Activated T-helper 2 cell treated with anti-CD3 and anti-CD28 coated beads, Interferon-gamma antibody, Interleukin-2, Interleukin-4, amounts not matched to agents 10 μg/mL and 5 μg/mL and 100 μg/mL, durations not matched to agents 14 hours and 24 hours and 36 hours (primary cell): ENCODE data around the gene RASGEF1C. TPM values are rescaled to one million over a fixed set of nuclear protein-coding genes. Genes with fewer than 3 reads are reported as not detected.

Experiments
- DNase-seq: peaks from one replicate; pipeline ENCODE4 v3.0.0; 2021; ENCODE audit warnings: low spot score
- H3K27ac Mint-ChIP-seq: one replicate; pipeline ENCODE4 v1.8.0; 2021; ENCODE audit warnings: mixed read lengths
- H3K27me3 Mint-ChIP-seq: one replicate; pipeline ENCODE4 v1.8.0; 2021; ENCODE audit warnings: low read depth, mixed read lengths
- H3K36me3 Mint-ChIP-seq: one replicate; pipeline ENCODE4 v1.8.0; 2021; ENCODE audit warnings: low read depth, mixed read lengths
- H3K4me1 Mint-ChIP-seq: one replicate; pipeline ENCODE4 v1.8.0; 2021; ENCODE audit warnings: low read depth, mixed read lengths
- H3K4me3 Mint-ChIP-seq: one replicate; pipeline ENCODE4 v1.8.0; 2021; ENCODE audit warnings: low read depth, mild to moderate bottlenecking, moderate library complexity, mixed read lengths
- H3K9me3 Mint-ChIP-seq: one replicate; pipeline ENCODE4 v1.8.0; 2021; ENCODE audit warnings: mixed read lengths
- intact Hi-C: fragments of 100-400 bp; cut with micrococcal nuclease; formaldehyde crosslinking; loops from one replicate; pipeline ENCODE4 v1.15.1; 2023
- total RNA-seq: library from RNA; stranded (reverse); gene quantifications from 2 replicates; pipeline ENCODE4 v1.2.3, GENCODE V29; 2022

Gene RASGEF1C
- total RNA-seq, 1 donor from 2014 or later = not detected

DNA sequence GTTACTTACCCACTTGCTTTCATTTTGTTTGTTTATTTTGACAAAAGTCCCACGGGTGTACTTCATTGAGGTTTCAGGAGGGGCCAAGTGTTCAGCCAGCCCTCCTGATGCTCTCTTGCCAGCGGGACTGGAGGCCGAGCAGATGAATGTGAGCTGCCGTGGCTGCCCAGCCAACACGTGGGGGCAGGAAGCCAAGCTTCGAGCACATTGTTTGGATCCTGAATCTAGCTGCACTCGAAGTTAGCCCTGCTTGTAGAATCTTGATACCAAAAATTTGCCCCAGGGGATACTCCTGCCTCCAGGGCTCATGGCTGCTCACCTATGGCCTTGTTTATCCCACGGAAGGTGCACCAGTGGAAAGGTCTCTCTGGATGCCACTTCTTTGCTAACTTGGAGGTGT is 49.3 kb downstream of the RASGEF1C start:
- Mint-ChIP-seq H3K4me3 (no peak overlapping the region), H3K9me3 (no peaks in the 10 kb centered on the region), H3K4me1 (no peaks in the 10 kb centered on the region), H3K36me3 (no peaks in the 10 kb centered on the region), H3K27me3 (peaks cover 7% of the 10 kb centered on the region), H3K27ac (no peak overlapping the region)
- no peak for DNase-seq
- intact Hi-C loops = no loop called here

DNA sequence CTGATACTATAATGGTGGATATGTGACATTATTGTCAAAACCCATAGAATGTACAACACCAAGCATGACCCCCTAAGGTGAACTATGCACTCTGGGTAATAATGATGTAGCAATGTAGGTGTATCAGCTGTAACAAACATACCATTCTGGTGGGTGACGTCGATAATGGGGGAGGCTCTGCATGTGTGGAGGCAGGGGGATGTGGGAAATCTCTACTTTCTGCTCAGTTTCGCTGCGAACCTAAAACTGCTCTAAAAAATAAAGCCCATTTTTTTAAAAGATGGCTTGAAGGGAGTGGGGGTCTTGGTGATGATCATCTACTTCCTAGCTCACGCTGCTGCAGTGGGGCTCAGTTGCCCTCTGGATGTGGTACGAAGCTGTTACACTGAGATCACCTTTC is 51.1 kb downstream of the RASGEF1C start:
- DNase-seq = no peak
- peaks cover 2% of the 10 kb centered on the region for H3K27me3 Mint-ChIP-seq
- H3K9me3 Mint-ChIP-seq = peaks cover 4% of the 10 kb centered on the region
- intact Hi-C loops = no loop called here
- H3K4me3 Mint-ChIP-seq = no peak overlapping the region
- H3K27ac Mint-ChIP-seq = no peak overlapping the region
- H3K4me1 Mint-ChIP-seq = no peaks in the 10 kb centered on the region
- H3K36me3 Mint-ChIP-seq = no peaks in the 10 kb centered on the region

DNA sequence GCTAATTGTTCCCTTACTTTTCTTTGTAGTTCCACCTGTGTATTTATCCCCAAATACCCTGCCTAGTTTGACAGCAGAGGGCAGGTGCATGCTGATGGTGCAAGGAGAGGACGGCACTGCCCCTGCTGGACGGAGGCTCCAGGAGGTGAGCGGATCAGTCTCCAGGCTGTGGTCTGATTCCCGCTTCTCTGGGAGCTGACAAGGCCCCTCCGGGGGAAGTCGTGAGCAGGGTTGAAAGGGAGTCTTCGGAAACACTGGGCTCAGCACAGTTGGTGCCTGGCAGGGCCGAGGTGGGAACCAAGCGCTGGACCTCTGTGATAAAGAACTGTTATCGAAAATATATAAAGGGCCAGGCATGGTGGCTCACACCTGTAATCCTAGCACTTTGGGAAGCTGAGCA is 52.9 kb downstream of the RASGEF1C start:
- H3K27ac Mint-ChIP-seq = no peak overlapping the region
- intact Hi-C loops = no loop called here

DNA sequence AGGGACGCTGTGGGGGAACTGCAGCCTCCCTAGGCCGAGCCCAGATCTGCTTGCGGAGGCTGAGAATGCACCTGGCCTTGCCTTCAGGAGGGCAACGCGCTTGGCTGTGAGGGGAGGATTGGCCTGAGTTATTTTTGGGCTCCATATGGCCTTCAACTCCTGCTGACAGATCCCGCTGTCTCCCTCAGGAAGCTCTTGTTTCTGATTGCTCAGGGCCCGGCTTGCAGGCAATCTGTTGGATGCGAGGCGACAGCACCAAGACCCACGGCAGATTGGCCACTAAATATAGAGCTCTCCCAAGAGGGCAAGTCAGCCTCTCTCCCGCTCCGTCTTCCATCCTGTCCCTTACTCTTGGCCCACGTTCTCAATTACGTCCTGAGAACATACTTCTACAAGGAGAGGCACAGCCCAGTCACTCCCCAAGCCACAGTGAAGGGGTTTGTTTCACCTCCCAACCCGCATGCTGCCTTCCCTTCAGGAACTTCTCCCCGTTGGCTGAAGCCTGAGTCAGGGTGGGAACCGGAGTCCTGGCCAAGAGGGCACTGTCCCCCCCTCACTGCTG is 53.6 kb downstream of the RASGEF1C start:
- H3K27me3 Mint-ChIP-seq = no peaks in the 10 kb centered on the region

More for the DNA sequence above, 52.9 kb downstream of the RASGEF1C start:
- Mint-ChIP-seq H3K4me1 (no peaks in the 10 kb centered on the region), H3K36me3 (no peaks in the 10 kb centered on the region), H3K9me3 (peaks cover 4% of the 10 kb centered on the region), H3K4me3 (no peak overlapping the region), H3K27me3 (peaks cover 2% of the 10 kb centered on the region)
- no peak for DNase-seq

DNA sequence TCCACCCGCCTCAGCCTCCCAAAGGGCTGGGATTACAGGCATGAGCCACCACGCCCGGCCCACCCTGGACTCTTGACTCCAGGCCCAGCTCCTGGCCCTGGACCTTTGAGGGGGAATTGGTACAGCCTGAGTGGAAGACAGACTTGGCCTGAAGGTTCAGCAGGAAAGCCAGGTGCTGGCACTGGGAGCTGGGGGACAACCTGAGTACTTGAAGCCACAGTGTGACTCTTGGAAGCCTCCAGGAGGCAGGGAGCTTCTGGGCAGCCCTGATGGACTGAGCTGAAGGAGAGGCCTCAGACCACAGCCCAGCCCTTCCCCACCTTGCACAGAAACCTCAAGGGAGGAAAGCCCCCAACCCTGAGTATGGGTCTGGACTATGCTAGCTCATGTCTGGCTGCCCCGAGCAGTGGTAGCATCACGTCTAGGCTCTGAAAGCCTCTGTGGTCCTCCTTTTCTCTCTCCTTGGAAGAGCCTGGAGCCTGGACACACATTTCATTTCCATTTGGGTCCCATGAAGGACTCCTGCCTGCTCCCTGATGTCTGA is 54.1 kb downstream of the RASGEF1C start:
- H3K4me3 Mint-ChIP-seq = no peak overlapping the region
- intact Hi-C loops = no loop called here
- H3K27me3 Mint-ChIP-seq = no peaks in the 10 kb centered on the region
- peaks cover 7% of the 10 kb centered on the region for H3K9me3 Mint-ChIP-seq
- no peaks in the 10 kb centered on the region for H3K4me1 Mint-ChIP-seq
- DNase-seq = no peak
- no peaks in the 10 kb centered on the region for H3K36me3 Mint-ChIP-seq
- no peak overlapping the region for H3K27ac Mint-ChIP-seq

More for the DNA sequence above, 53.6 kb downstream of the RASGEF1C start:
- no peak overlapping the region for H3K27ac Mint-ChIP-seq
- no peaks in the 10 kb centered on the region for H3K36me3 Mint-ChIP-seq
- intact Hi-C loops = no loop called here
- peaks cover 4% of the 10 kb centered on the region for H3K9me3 Mint-ChIP-seq
- no peaks in the 10 kb centered on the region for H3K4me1 Mint-ChIP-seq
- H3K4me3 Mint-ChIP-seq = no peak overlapping the region
- DNase-seq = no peak

DNA sequence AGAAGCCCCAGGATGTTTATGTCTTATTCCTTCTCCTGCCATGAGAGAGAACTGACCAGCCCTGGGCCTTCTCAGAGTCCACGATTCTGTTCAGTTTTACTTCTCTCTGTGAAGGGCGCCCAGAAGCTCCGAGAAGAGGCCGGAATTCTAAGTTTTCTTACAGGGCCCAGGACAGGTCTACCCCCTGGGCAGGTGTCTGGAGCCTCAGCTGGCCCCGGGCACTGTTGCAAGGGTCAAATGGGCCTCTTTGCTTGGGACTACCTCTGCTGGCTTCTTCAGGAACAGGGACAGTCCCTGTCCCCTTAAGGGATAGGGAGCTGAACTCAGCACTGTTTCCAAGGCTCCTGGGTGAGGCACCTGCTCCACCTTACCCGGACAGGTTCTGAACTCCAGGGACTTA is 55.0 kb downstream of the RASGEF1C start:
- Mint-ChIP-seq H3K9me3 (peaks cover 10% of the 10 kb centered on the region), H3K27me3 (no peaks in the 10 kb centered on the region), H3K27ac (no peak overlapping the region), H3K36me3 (no peaks in the 10 kb centered on the region), H3K4me1 (no peaks in the 10 kb centered on the region), H3K4me3 (no peak overlapping the region)
- intact Hi-C loops = no loop called here
- DNase-seq = no peak

DNA sequence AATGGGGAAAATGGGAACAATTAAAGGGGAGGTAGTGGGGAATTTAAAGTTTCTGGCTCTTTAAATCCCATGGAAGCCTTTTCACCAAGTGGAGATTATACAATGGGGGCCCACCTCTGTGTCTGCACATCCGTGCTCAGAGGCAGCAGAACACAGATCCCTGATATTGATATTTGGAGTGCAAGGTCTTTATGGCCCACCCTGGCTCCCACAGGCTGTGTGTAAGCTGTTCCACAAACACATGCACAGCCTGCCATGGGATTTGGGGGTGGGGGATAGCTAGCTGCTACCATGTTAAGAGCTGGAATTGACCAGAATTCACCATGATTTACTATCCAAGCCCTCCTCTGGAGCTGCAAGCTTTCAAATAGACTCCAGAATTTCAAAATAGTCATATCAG is 55.9 kb downstream of the RASGEF1C start:
- Mint-ChIP-seq H3K36me3 (no peaks in the 10 kb centered on the region), H3K9me3 (peaks cover 10% of the 10 kb centered on the region), H3K4me3 (no peak overlapping the region), H3K4me1 (no peaks in the 10 kb centered on the region), H3K27ac (no peak overlapping the region), H3K27me3 (no peaks in the 10 kb centered on the region)
- intact Hi-C loops = no loop called here
- no peak for DNase-seq

DNA sequence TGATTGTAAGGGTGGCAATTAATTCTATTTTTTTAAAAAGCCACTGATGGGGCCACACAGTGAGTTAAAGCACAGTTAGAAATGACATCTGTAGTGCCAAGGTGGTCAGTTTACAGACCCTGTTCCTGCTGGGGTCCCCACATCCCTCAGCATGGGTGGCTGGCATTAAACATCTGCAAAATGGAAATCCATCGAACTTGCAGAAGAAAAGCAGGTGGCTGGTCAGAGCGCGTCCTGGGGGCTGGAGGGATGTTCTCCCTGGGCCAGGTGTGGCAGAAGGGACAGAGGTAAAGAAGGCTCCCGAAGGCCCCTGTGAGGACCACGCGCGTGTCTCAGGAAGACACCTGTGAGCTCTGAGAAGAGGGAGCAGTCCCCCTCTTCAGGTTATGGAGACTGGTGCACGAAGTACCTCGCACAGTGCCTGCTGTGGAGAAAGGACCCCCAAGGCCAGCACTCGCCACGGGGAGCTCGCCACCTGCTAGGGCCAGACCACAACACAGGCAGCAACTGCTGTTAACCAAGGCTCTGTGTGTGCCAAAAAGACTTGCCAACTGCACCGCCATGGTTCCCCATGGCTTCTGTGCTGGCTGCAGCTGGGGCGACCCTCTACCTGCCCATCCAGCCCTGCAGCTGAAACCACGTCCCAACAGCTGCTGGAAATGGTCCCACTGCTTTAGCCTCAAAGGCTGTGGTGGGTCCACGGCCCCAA is 65.2 kb downstream of the RASGEF1C start:
- Mint-ChIP-seq H3K36me3 (no peaks in the 10 kb centered on the region), H3K27me3 (peaks cover 6% of the 10 kb centered on the region), H3K27ac (no peak overlapping the region), H3K9me3 (peaks cover 11% of the 10 kb centered on the region), H3K4me1 (no peaks in the 10 kb centered on the region), H3K4me3 (no peak overlapping the region)
- DNase-seq = no peak
- intact Hi-C loops = no loop called here

DNA sequence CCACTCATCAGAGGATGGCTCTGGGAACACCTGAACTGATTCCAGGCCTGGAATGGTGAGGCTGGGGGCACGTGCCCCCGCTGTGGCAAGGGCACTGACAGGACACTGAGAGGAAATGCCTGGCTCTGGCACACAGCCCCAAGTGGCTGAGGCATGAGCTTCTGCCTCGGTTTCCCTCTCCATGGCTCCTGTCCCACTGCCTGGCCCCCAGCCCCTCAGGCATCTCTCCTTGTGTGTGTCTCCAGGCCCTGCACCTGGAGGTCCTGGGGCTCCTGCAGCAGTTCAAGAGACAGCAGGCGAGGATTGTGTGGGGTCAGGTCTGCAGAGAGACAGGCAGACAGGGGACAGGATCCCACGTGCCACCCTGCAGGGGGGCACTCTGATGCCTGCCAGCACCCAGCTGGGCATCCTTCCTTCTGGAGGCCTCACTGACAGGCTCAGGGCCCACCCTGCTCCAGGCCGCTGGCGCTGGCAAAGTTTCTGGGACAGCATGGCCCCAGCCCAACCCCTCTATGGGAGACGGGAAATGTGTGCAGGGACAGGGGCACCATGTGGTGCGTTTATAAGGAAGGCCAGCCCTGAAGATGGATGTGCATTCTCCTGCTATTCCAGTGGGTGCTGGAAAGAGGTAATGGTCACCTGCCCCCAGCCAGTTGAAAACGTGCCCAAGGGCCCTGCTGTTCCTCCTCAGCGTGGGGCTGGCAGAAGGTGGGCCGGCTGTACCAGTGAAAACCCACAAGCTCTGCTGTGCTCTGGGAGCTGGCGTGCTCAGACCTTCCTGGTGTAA is 66.0 kb downstream of the RASGEF1C start:
- intact Hi-C loops = no loop called here
- no peak for DNase-seq
- H3K36me3 Mint-ChIP-seq = no peaks in the 10 kb centered on the region
- peaks cover 11% of the 10 kb centered on the region for H3K9me3 Mint-ChIP-seq
- H3K4me1 Mint-ChIP-seq = no peaks in the 10 kb centered on the region
- no peak overlapping the region for H3K27ac Mint-ChIP-seq
- peaks cover 6% of the 10 kb centered on the region for H3K27me3 Mint-ChIP-seq
- H3K4me3 Mint-ChIP-seq = no peak overlapping the region

DNA sequence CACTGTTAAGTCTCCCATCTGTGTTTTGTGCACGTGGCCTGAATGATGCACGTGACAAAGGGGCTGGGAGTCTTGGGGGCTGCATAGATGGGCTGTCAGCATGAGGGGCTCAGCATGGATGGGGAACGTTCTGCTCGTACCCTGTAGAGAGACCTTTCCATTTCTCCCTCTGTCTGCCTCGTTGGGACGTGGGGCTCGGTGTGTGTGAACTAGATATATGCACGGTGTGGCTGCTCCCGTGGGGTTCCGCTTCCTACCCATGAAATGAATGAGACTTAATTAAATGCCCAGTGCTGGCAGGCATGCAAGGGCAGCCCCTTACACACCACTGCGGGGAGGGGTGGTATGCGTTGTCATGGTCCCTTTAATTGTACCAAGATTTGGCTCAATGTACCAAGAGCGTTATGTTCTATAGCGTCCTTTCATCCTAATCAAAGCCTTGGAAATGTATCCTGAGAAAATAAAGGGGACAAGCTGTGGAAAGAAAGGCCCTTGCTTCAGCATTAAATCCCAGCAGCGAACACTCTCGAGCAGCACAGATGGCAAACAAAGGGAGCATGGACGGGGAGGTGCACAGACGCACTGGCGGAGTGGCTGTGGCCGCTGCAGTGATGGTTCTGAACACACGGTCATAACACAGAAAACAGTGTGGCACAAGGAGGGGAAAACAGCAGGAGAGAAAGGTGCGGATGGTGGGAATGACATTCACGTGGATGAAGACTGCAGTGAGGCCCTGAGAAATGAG is 66.8 kb downstream of the RASGEF1C start:
- H3K27ac Mint-ChIP-seq = no peak overlapping the region
- peaks cover under 1% of the 10 kb centered on the region for H3K27me3 Mint-ChIP-seq
- no peaks in the 10 kb centered on the region for H3K4me1 Mint-ChIP-seq
- H3K4me3 Mint-ChIP-seq = no peak overlapping the region
- DNase-seq = no peak
- H3K36me3 Mint-ChIP-seq = no peaks in the 10 kb centered on the region
- peaks cover 9% of the 10 kb centered on the region for H3K9me3 Mint-ChIP-seq
- intact Hi-C loops = no loop called here

DNA sequence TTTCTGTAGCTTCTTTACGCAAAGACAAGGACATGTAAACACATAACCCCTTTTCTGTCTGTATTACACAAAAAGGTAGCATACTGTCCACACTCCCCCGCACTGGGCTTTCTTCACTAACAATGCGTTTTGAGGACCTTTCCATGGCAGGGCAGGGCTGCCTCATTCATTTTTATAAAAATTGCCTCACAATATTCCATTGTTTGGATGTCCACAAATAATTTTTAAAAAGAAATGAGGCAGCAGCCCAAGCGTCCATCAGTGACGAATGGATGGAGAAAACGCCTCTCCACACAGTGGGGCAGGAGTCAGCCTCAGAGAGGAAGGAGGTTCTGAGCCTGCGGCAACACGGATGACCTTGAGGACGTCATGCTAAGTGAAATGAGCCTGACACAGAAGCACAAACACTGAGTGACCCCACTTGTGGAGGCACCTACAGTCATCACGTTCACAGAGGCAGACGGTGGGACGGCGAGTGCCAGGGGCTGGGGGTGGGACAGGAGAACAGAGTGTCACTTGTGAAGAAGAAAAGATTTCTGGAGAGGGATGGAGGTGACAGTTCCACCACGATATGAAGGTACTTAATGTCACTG is 67.8 kb downstream of the RASGEF1C start:
- peaks cover under 1% of the 10 kb centered on the region for H3K9me3 Mint-ChIP-seq
- no peaks in the 10 kb centered on the region for H3K27me3 Mint-ChIP-seq
- DNase-seq = no peak
- no peaks in the 10 kb centered on the region for H3K36me3 Mint-ChIP-seq
- no peaks in the 10 kb centered on the region for H3K4me1 Mint-ChIP-seq
- no peak overlapping the region for H3K4me3 Mint-ChIP-seq
- intact Hi-C loops = no loop called here
- no peak overlapping the region for H3K27ac Mint-ChIP-seq

DNA sequence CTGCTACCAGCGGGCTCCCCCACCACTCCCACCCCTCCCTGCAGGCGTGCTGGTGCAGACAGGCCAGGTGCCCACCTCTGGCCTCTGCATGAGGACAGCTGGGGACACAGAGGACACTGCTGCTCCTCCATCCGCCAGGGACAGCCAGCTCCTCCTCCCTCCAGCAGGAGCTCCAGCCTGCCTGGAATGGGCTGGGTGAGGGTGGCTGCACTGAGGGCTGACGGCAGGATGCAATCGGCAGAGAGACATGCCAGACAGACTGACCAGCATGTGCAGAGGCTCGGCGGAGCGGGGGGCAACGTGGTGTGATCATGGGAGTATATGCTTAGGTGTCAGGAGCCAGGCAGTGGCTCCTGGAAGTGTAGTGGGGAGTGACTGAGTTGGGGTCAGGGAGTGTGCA is 68.4 kb downstream of the RASGEF1C start:
- no peak overlapping the region for H3K4me3 Mint-ChIP-seq
- H3K36me3 Mint-ChIP-seq = no peaks in the 10 kb centered on the region
- intact Hi-C loops = no loop called here
- no peaks in the 10 kb centered on the region for H3K4me1 Mint-ChIP-seq
- H3K27me3 Mint-ChIP-seq = no peaks in the 10 kb centered on the region
- no peak overlapping the region for H3K27ac Mint-ChIP-seq
- H3K9me3 Mint-ChIP-seq = no peaks in the 10 kb centered on the region
- DNase-seq = no peak
